ENCODE measurements around the gene PCED1B.
"Not testable (repeated sequence)": the region's sequence is repeated elsewhere in the genome, so short reads cannot be mapped to it uniquely, and the experiment has no call there.

The PCED1B gene

DNA sequence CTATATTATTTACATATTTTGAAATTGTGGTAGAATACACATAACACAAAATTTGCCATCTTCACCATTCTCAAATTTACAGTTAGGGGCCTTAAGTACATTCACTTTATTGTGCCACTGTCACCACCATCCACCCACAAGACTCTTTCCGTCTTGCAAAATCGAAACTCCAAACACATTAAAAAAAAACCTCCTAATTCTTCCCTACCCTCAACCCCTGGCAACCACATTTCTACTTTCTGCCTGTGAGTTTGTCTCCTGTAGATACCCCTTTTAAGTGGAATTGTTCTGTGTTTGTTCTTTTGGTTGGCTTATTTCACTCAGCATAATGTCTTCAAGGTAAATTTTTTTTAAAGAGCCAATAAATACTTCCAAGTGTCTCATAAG, 32.0 kb downstream of the PCED1B start:
- no peak overlapping the region for H3K4me3 ChIP-seq (ENCODE audit: low read depth, low read length)
- TF ChIP-seq, protein P1, sequence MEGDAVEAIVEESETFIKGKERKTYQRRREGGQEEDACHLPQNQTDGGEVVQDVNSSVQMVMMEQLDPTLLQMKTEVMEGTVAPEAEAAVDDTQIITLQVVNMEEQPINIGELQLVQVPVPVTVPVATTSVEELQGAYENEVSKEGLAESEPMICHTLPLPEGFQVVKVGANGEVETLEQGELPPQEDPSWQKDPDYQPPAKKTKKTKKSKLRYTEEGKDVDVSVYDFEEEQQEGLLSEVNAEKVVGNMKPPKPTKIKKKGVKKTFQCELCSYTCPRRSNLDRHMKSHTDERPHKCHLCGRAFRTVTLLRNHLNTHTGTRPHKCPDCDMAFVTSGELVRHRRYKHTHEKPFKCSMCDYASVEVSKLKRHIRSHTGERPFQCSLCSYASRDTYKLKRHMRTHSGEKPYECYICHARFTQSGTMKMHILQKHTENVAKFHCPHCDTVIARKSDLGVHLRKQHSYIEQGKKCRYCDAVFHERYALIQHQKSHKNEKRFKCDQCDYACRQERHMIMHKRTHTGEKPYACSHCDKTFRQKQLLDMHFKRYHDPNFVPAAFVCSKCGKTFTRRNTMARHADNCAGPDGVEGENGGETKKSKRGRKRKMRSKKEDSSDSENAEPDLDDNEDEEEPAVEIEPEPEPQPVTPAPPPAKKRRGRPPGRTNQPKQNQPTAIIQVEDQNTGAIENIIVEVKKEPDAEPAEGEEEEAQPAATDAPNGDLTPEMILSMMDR (IDR thresholded peaks at IDR 0.05; ENCODE audit: borderline replicate concordance, insufficient read depth, low read depth, low read length), result no peak

DNA sequence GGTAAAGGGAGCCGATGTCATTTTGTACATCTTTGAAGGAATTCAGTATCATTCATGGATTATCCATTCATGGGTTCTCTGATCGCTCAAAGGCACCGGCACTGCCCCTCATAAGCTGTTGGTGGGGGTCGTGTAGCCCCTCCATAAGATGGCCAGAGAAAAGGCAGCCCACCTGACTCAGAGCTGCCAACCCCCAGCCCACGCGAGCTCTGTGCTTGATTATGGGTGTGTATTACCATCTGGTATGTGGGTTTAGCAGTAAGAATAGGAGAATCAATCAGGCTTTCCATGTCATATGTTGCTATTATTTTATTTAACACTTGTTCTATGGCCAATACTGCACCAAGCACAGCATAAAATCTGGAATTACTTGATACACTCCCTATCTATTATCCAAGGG, 32.4 kb downstream of the PCED1B start:
- TF ChIP-seq, protein P1 (IDR thresholded peaks at IDR 0.05; ENCODE audit: borderline replicate concordance, insufficient read depth, low read depth, low read length), result no peak
- no peak overlapping the region for H3K4me3 ChIP-seq (ENCODE audit: low read depth, low read length)

DNA sequence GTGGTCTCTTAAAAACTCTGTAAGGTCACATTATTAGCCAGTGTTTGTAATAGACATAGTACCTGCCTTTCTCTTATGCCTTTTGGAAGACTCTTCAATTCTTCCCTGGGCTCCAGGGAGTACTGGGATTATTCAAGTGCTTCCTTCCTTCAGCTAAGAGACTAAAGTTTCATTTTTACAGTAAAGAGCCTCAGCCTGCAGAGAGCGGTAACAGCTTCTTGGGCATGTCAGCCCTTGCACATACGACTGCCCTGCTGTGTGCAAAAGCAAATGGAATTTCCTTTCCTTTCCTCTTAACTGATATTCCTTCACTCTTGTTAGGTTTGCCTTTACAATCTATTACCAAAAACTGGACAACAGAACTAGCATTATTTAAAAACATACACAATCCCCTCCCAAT, 33.3 kb downstream of the PCED1B start:
- H3K4me3 ChIP-seq (ENCODE audit: low read depth, low read length), result no peak overlapping the region
- TF ChIP-seq, protein P1 (IDR thresholded peaks at IDR 0.05; ENCODE audit: borderline replicate concordance, insufficient read depth, low read depth, low read length), result no peak

DNA sequence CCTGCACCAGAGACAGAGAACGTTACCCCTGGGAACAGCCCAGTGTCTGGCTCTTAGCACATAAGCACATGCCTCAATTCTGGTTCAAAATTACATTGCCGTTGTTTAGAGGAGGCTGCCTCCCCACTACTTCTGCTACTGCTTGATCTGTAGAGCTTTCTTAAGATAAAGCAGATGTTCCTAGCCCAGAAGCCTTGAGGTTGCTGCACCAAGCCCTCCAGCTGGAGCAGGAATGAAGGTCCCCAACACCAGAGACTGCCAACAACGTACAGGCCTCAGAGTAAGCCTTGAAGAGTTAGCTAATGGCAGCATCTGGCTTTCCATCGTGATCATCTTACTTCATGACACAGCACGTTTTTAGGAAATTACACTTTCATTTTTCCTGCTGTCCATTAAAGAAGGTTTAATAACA, 35.1 kb downstream of the PCED1B start:
- no peak overlapping the region for H3K4me3 ChIP-seq (ENCODE audit: low read depth, low read length)
- TF ChIP-seq, protein P1 (IDR thresholded peaks at IDR 0.05; ENCODE audit: borderline replicate concordance, insufficient read depth, low read depth, low read length), result no peak

DNA sequence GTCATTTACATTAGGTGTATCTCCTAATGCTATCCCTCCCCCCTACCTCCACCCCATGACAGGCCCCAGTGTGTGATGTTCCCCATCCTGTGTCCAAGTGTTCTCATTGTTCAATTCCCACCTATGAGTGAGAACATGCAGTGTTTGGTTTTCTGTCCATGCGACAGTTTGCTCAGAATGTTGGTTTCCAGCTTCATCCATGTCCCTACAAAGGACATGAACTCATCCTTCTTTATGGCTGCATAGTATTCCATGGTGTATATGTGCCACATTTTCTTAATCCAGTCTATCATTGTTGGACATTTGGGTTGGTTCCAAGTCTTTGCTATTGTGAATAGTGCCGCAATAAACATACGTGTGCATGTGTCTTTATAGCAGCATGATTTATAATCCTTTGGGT, 37.9 kb downstream of the PCED1B start:
- not testable (repeated sequence) for H3K4me3 ChIP-seq (ENCODE audit: low read depth, low read length)

DNA sequence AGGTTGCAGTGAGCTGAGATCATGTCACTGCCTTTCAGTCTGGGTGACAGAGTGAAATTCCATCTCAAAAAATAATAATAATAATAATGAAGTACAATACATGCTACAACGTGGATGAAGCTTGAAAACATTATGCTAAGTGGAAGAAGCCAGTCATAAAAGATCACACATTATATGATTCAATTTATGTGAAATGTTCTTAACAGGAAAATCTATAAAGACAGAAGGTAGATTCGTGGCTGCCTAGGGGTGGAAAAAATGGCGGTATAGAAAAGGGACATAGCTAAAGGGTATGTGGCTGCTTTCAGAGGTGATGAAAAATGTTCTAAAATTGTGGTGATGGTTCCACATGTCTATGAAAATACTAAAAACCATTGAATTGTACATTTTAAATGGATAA, 41.3 kb downstream of the PCED1B start:
- TF ChIP-seq, protein P1 (IDR thresholded peaks at IDR 0.05; ENCODE audit: borderline replicate concordance, insufficient read depth, low read depth, low read length), result no peak
- H3K4me3 ChIP-seq (ENCODE audit: low read depth, low read length), result no peak overlapping the region

DNA sequence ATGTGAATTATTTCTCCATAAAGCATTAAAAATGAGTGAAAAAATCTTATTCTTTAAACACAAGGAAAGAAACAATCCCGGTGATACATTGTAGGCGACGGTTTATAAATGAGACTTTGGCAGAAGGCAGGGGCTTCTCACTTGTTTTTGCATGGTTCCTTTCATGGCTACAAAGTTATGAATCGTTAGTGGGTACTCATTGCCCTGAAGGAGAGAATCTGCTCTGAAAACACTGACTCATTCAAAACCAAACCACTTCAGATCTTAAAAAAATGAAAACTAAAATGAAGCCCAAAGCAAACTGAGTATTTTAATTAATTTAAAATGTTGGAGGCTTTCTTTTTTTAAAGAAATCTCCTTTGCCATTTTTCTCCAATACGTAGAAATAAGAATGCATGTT, 41.7 kb downstream of the PCED1B start:
- TF ChIP-seq, protein P1 (IDR thresholded peaks at IDR 0.05; ENCODE audit: borderline replicate concordance, insufficient read depth, low read depth, low read length), result no peak

DNA sequence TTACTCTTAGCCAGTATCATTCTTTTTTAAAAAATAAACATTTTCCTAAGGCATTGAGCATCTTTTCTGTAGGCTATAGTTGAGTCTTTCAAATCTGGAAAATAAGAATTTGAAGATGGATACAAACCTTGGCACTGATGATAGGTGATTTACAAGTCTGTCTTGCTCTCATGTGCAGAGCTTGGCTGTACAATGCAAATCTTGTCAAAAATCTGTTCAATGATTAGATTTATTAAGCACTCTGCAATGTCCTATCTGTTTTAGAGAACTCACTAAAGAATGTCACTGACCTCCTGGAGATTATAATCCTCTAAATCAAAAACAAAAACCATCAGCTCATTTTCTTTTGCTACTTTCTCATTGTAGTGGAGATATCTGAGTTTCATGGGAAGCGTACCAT, 43.2 kb downstream of the PCED1B start:
- TF ChIP-seq, protein P1 (IDR thresholded peaks at IDR 0.05; ENCODE audit: borderline replicate concordance, insufficient read depth, low read depth, low read length), result no peak
- H3K4me3 ChIP-seq (ENCODE audit: low read depth, low read length), result no peak overlapping the region

More for the DNA sequence above, 41.7 kb downstream of the PCED1B start:
- no peak overlapping the region for H3K4me3 ChIP-seq (ENCODE audit: low read depth, low read length)

Measured in GM12875 (cell line).